Sigmoid colon (tissue), 7 donors: ENCODE results near the gene PGLYRP4. TPM values are rescaled to one million over a fixed set of nuclear protein-coding genes. Genes with fewer than 3 reads are reported as not detected.

ENCODE experiments used
- DNase-seq: peaks from one replicate; pipeline ENCODE4 v3.0.0-alpha.2; 2019
- H3K27ac ChIP-seq, 4 donors: fragments of 200-600 bp; sonication (generic); one replicate each; pipeline ENCODE4 v1.5.1; 2016 to 2019; ENCODE audit warnings: mild to moderate bottlenecking in 1 of 4
- H3K27me3 ChIP-seq, 3 donors: fragments of 200-600 bp; sonication (generic); one replicate each; pipeline ENCODE4 v1.5.1; 2019; ENCODE audit warnings: mild to moderate bottlenecking in 1 of 3
- H3K36me3 ChIP-seq, 4 donors: fragments of 200-600 bp; sonication (generic); one replicate each; pipeline ENCODE4 v1.5.1; 2016 to 2019
- H3K4me1 ChIP-seq, 4 donors: fragments of 200-600 bp; sonication (generic); one replicate each; pipeline ENCODE4 v1.5.1; 2017 to 2019
- H3K4me3 ChIP-seq, 4 donors: fragments of 200-600 bp; sonication (generic); one replicate each; pipeline ENCODE4 v1.5.1; 2017 to 2019; ENCODE audit warnings: mild to moderate bottlenecking in 2 of 4, moderate library complexity in 1 of 4
- H3K9me3 ChIP-seq, 4 donors: fragments of 200-600 bp in 3 of 4; sonication (generic) in 3 of 4; one replicate each; pipeline versions ENCODE4 v1.5.1 to v1.6.1; 2013 to 2019
- EP300 ChIP-seq, 4 donors: sonication (generic); formaldehyde crosslinking; IDR thresholded peaks; one replicate each; pipeline ENCODE4 v1.6.1; 2017; ENCODE audit warnings: antibody characterized with exemption in 4 of 4
- POLR2A ChIP-seq, 2 donors: fragments of 450-650 bp; IDR thresholded peaks; one replicate each; pipeline ENCODE4 v1.6.1; 2016; ENCODE audit warnings: antibody characterized with exemption in 2 of 2, mild to moderate bottlenecking in 2 of 2, moderate library complexity in 2 of 2
- POLR2AphosphoS5 ChIP-seq, 4 donors: sonication (generic); formaldehyde crosslinking; IDR thresholded peaks; one replicate each; pipeline ENCODE4 v1.6.1; 2017; ENCODE audit warnings: antibody characterized with exemption in 4 of 4
- WGBS, 2 donors: extraction: QIAGEN DNeasy Blood & Tissue Kit; methylation state at CpG; one replicate each; pipeline ENCODE4 v1.1.7; 2013; 5-methylcytosine and 5-hydroxymethylcytosine counted together
- intact Hi-C: fragments of 100-400 bp; cut with DNase I; formaldehyde crosslinking; loops from one replicate; pipeline ENCODE4 v1.15.1; 2023
- polyA plus RNA-seq, 3 donors: library from polyadenylated mRNA; stranded (reverse); fragments of 200-250 nt; gene quantifications; one replicate each; pipeline ENCODE4 v1.2.3, GENCODE V29; 2013
- total RNA-seq, 4 donors: library from RNA; depleted of rRNA; stranded (reverse); fragments of >200 nt; gene quantifications; one replicate each; pipeline ENCODE4 v1.1.0, GENCODE V29; 2016
- TF ChIP-seq, protein P1 (sequence below), 4 experiments: fragments of 450-650 bp in 3 of 4; fragments of 200-600 bp in 1 of 4; IDR thresholded peaks; one replicate each; pipeline ENCODE4 v1.5.1; 2016 to 2019; ENCODE audit warnings: antibody characterized with exemption in 4 of 4, mild to moderate bottlenecking in 3 of 4, moderate library complexity in 2 of 4
- donor health status: healthy with polysubstance abuse.
- donor health status: Bipolar disorder and iron deficiency.
- donor health status: healthy.

PGLYRP4 gene
- total and polyA plus RNA-seq, 7 donors: 1.1 TPM; not detected in 6

DNA sequence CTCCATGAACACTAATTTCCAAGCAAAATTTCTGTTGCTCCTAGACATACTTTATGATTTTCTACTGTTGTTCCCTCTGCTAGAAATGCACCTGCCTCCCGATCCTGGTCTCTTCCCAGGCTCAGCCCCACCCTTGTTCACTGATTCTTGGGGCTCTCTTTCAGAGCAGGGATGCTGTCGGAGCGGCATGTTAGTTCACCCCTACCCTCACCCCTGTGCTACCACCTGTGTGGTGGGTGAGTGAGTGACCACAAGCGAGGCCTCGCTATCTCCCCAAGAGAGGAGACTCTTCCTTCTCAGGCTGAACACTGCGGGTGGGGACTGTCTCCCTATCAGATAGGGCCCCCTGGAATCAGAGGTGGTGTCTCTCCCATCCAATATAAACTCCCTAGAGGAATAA, 47.1 kb upstream of the PGLYRP4 start:
- DNase-seq: no peak
- Histone ChIP-seq H3K4me3 (no peak overlapping the region), H3K27me3 (peaks cover 0 to 11% (median 0%) of the 10 kb centered on the region in 3 donors), H3K27ac (no peak overlapping the region), H3K4me1 (no peaks in the 10 kb centered on the region), H3K9me3 (no peaks in the 10 kb centered on the region), H3K36me3 (no peaks in the 10 kb centered on the region)
- WGBS, 2 donors: 79 to 89% methylated on average over 6 of the region's 6 CpGs
- intact Hi-C loops: no loop called here
- TF ChIP-seq POLR2AphosphoS5 (IDR thresholded peaks at IDR 0.05) (no peak), POLR2A (IDR thresholded peaks at IDR 0.05) (no peak), EP300 (IDR thresholded peaks at IDR 0.05) (no peak)
- TF ChIP-seq, protein P1, sequence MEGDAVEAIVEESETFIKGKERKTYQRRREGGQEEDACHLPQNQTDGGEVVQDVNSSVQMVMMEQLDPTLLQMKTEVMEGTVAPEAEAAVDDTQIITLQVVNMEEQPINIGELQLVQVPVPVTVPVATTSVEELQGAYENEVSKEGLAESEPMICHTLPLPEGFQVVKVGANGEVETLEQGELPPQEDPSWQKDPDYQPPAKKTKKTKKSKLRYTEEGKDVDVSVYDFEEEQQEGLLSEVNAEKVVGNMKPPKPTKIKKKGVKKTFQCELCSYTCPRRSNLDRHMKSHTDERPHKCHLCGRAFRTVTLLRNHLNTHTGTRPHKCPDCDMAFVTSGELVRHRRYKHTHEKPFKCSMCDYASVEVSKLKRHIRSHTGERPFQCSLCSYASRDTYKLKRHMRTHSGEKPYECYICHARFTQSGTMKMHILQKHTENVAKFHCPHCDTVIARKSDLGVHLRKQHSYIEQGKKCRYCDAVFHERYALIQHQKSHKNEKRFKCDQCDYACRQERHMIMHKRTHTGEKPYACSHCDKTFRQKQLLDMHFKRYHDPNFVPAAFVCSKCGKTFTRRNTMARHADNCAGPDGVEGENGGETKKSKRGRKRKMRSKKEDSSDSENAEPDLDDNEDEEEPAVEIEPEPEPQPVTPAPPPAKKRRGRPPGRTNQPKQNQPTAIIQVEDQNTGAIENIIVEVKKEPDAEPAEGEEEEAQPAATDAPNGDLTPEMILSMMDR (IDR thresholded peaks at IDR 0.05): no peak

DNA sequence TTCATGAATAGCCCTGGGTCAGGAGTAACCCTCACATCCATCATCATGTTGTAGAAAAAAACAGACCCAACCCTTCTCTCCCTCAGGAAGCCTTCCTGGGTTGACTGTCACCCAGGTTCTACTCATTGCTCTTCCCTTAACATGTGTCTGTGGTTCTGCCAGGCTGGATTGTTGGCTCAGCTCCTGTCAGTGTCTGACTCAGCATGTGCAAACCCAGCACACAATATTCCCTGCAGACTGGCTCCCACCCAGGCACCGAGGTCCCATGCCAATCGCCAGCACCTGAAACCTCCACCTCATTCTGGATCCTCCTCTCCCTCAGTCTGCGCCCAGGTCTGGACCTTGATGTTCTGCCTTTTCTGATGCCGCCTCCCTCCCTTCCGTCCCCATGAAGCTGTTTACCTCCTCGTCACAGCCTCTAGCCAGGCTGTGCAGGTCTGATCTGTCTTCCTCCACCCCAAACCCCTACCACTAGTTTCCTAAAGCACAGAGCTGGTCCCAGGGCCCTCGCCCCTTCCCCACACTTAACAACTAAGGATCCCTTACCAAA, 46.6 kb upstream of the PGLYRP4 start:
- DNase-seq: no peak
- TF ChIP-seq, protein P1 (IDR thresholded peaks at IDR 0.05): no peak
- no peak for TF ChIP-seq EP300 (IDR thresholded peaks at IDR 0.05)
- TF ChIP-seq POLR2A (IDR thresholded peaks at IDR 0.05): no peak
- no peak for TF ChIP-seq POLR2AphosphoS5 (IDR thresholded peaks at IDR 0.05)
- no peak overlapping the region for H3K27ac ChIP-seq
- H3K4me1 ChIP-seq: no peaks in the 10 kb centered on the region
- H3K4me3 ChIP-seq: no peak overlapping the region
- no peaks in the 10 kb centered on the region for H3K36me3 ChIP-seq
- no peaks in the 10 kb centered on the region for H3K9me3 ChIP-seq
- WGBS, 2 donors: 63 to 78% methylated on average over 7 of the region's 7 CpGs
- intact Hi-C loops: no loop called here
- peaks cover 0 to 11% (median 0%) of the 10 kb centered on the region in 3 donors for H3K27me3 ChIP-seq

DNA sequence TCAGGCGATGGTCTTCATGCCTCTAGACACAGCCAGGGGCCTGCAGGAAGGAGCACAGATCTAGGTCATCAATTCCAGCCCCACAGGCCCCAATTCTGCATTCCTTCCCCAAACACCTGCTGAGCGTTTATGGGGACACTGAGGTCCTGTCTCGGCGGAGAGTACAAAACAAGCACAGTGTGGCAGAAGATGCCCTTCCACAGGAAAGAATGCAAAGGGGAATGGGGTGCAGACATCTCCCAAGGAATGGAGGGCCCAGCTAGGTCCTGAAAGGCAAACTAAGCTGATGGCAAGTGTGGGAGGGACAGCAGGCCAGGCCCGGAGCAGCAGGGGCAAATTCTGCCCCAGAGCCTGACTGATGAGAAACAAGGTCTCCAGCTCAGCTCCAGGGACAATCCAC, 45.8 kb upstream of the PGLYRP4 start:
- Histone ChIP-seq H3K4me1 (no peaks in the 10 kb centered on the region), H3K36me3 (no peaks in the 10 kb centered on the region), H3K27me3 (peaks cover 0 to 11% (median 0%) of the 10 kb centered on the region in 3 donors), H3K27ac (no peak overlapping the region), H3K9me3 (no peaks in the 10 kb centered on the region), H3K4me3 (no peak overlapping the region)
- intact Hi-C loops: no loop called here
- WGBS, 2 donors: 83% methylated on average over 5 of the region's 5 CpGs
- TF ChIP-seq, protein P1 (IDR thresholded peaks at IDR 0.05): no peak
- TF ChIP-seq POLR2AphosphoS5 (IDR thresholded peaks at IDR 0.05) (no peak), POLR2A (IDR thresholded peaks at IDR 0.05) (no peak), EP300 (IDR thresholded peaks at IDR 0.05) (no peak)
- no peak for DNase-seq

DNA sequence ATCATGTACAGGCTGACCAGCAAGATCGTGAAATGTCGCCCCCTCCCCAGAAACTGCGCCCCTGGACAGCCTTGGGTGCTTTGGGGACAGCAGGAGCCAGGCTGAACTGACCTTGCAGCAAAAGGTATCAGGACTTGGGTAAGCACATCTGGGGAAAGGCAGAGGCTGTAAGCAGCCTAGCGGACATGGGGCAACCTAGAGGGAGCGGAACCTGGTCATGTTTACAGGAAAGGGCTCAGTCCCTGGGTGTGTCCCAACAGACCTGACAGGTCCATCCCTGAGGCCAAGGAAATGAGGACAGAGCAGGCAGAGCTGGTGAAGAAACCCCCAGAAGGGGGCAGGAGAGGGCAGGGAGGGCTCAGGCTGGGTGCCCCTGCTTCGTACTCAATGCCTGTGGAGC, 45.3 kb upstream of the PGLYRP4 start:
- 71 to 82% methylated on average over 6 of the region's 6 CpGs for WGBS, 2 donors
- H3K4me3 ChIP-seq: no peak overlapping the region
- no peak overlapping the region for H3K27ac ChIP-seq
- no peak for DNase-seq
- TF ChIP-seq POLR2A (IDR thresholded peaks at IDR 0.05) (no peak), EP300 (IDR thresholded peaks at IDR 0.05) (no peak), POLR2AphosphoS5 (IDR thresholded peaks at IDR 0.05) (no peak)
- TF ChIP-seq, protein P1 (IDR thresholded peaks at IDR 0.05): no peak
- H3K4me1 ChIP-seq: no peaks in the 10 kb centered on the region
- H3K27me3 ChIP-seq: peaks cover 0 to 11% (median 0%) of the 10 kb centered on the region in 3 donors
- intact Hi-C loops: no loop called here
- no peaks in the 10 kb centered on the region for H3K36me3 ChIP-seq
- H3K9me3 ChIP-seq: no peaks in the 10 kb centered on the region

DNA sequence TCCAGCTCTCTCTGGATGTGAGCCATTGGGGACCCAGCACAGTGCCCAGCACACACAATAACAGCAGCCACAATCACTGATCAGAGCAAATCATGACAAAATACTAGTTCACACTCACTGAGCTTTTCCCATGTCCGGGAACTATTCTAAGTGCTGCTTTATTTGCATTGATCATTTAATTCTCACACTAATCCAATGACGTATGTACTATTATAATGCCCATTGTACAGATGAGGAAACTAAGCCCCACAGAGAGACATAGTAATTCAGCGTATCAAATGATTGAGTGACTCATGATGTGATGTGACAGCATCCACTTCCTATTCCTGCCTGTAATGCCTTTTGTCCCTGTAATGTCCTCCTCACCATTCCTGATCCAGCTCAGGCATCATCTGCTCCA, 44.2 kb upstream of the PGLYRP4 start:
- Histone ChIP-seq H3K4me1 (no peaks in the 10 kb centered on the region), H3K4me3 (no peak overlapping the region), H3K9me3 (no peaks in the 10 kb centered on the region), H3K27me3 (peaks cover 0 to 5% (median 0%) of the 10 kb centered on the region in 3 donors), H3K27ac (no peak overlapping the region), H3K36me3 (no peaks in the 10 kb centered on the region)
- WGBS, 2 donors: 85 to 88% methylated on average over 3 of the region's 3 CpGs
- intact Hi-C loops: no loop called here
- TF ChIP-seq, protein P1 (IDR thresholded peaks at IDR 0.05): no peak
- DNase-seq: no peak
